ENCODE data around the gene LRRTM4.

Gene LRRTM4

DNA sequence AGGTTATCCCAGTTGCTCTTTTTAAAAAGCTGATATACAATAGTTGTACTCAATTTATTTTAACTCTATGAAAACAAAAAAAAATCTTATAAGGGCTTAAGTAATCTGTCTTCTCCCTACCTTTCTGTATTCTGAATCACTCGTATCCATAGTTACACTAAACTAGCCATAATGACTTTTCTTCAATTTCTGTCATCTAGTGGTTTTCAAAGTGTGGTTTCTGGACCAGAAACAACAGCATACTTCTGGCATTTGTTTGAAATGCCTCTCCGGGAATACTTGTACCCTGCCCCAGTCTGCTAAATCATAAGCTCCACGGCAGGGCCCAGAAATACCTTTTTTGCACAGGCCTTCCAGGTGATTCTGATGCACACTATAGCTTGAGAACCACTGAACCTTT, 253.6 kb downstream of the LRRTM4 start:
- H3K4me3 ChIP-seq (ENCODE audit: low read depth, low read length) = no peak overlapping the region
- TF ChIP-seq, protein P1, sequence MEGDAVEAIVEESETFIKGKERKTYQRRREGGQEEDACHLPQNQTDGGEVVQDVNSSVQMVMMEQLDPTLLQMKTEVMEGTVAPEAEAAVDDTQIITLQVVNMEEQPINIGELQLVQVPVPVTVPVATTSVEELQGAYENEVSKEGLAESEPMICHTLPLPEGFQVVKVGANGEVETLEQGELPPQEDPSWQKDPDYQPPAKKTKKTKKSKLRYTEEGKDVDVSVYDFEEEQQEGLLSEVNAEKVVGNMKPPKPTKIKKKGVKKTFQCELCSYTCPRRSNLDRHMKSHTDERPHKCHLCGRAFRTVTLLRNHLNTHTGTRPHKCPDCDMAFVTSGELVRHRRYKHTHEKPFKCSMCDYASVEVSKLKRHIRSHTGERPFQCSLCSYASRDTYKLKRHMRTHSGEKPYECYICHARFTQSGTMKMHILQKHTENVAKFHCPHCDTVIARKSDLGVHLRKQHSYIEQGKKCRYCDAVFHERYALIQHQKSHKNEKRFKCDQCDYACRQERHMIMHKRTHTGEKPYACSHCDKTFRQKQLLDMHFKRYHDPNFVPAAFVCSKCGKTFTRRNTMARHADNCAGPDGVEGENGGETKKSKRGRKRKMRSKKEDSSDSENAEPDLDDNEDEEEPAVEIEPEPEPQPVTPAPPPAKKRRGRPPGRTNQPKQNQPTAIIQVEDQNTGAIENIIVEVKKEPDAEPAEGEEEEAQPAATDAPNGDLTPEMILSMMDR (IDR thresholded peaks at IDR 0.05; ENCODE audit: insufficient read depth, low read depth, low read length, missing control alignments) = no peak
- DNase-seq (ENCODE audit: low read depth) = no peak

DNA sequence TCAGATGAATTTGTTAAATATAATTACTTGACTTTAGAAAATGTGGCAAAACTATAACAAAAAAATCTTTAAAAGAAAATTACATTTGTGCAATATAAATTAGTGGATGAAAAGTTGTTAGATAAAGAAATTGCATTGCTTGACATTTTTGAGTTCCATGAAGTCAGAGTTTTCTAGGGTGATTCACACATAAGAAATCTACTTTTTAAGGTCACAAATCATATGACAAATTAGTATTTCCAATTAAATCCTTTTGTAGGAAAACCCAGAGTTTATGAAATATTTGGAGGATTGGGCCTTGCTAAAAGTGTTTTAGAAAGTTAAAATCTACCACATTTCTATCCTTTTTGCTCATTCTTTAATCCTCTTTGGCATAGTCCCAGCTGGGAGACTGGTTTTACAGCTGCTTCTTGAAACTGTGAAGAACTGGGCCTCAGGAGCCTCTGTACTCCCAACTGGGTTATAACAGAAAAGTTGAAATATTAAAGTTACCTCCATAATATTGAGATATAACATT, 289.2 kb downstream of the LRRTM4 start:
- no peak for DNase-seq (ENCODE audit: low read depth)
- TF ChIP-seq, protein P1 (IDR thresholded peaks at IDR 0.05; ENCODE audit: insufficient read depth, low read depth, low read length, missing control alignments) = no peak

DNA sequence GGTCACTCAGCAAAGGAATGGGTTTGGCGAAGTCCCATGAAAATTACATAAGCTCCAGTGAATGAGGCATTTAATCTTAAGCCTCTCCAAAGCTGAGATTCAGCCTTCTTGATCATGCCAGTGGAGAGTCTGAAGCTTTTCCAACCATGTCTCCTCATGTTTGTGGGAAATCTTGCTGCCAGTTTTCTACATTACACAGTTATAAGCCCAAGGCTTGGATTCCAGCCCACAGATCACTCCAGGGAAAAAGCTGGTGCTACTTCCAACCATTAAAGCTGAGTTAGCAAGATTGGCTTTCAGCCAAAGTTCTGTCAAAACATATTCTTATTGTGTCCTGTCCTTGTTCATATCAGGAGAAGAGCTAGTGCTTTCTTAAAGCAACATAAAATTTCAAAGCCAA, 293.8 kb downstream of the LRRTM4 start:
- no peak for DNase-seq (ENCODE audit: low read depth)
- H3K4me3 ChIP-seq (ENCODE audit: low read depth, low read length) = no peak overlapping the region
- TF ChIP-seq, protein P1 (IDR thresholded peaks at IDR 0.05; ENCODE audit: insufficient read depth, low read depth, low read length, missing control alignments) = no peak

More for the DNA sequence above, 289.2 kb downstream of the LRRTM4 start:
- H3K4me3 ChIP-seq (ENCODE audit: low read depth, low read length) = no peak overlapping the region

DNA sequence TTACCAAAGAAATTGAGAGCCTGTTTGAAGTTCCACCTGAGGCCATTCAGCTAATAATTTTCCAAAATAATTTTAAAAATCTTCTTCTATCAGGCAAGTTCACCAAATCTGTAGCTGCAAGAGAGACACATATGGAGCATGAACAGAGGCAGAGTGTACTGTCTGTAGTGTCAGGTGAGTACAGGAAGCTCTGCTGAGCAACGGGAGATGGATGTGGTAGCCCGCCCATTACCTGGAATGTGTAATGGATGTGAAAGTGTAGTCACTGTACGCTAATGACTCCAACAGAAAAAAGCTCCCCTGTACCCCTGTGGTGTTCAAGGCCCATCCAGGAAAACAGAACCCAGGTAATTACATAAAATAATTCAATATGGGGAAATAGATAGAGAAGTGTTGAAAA, 311.5 kb downstream of the LRRTM4 start:
- TF ChIP-seq, protein P1 (IDR thresholded peaks at IDR 0.05; ENCODE audit: insufficient read depth, low read depth, low read length, missing control alignments) = no peak
- no peak for DNase-seq (ENCODE audit: low read depth)
- H3K4me3 ChIP-seq (ENCODE audit: low read depth, low read length) = no peak overlapping the region

DNA sequence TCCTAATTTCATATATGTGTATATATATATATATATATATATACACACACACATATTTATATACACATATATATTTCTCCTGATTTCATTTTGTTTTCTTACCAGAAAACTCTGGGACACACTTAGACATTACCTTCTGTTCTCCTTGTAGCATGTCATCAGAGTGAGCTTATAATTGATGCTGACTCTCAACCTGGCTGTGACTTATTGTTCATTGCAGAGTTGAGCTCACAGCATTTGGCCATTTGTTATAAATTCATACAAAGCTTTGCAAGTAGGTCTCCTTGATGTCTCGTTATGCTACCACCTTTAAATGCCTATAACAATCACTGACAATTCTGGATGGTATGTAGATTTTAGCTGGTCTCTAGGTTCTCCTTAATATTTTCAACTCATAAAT, 314.8 kb downstream of the LRRTM4 start:
- DNase-seq (ENCODE audit: low read depth) = no peak

DNA sequence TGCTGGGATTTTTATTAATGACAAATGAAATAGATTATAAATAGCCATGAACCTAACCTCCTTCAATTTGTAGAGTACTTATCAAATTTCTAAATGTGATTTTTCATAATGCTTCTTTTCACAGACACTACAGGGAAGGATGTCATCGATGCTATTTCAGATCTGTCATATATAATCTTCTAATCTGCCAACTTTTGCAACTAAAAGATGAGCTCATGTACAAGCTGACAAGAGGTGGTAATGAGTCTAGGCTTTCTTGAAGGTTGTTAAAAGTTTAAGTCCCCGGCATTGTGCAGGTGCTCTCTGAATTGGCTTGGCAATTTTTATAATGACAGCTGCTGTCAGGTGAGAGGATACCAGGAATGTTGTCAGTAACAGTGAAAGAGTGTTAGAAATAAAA, 320.4 kb downstream of the LRRTM4 start:
- TF ChIP-seq, protein P1 (IDR thresholded peaks at IDR 0.05; ENCODE audit: insufficient read depth, low read depth, low read length, missing control alignments) = no peak
- DNase-seq (ENCODE audit: low read depth) = no peak
- H3K4me3 ChIP-seq (ENCODE audit: low read depth, low read length) = no peak overlapping the region

More for the DNA sequence above, 314.8 kb downstream of the LRRTM4 start:
- no peak overlapping the region for H3K4me3 ChIP-seq (ENCODE audit: low read depth, low read length)
- TF ChIP-seq, protein P1 (IDR thresholded peaks at IDR 0.05; ENCODE audit: insufficient read depth, low read depth, low read length, missing control alignments) = no peak

DNA sequence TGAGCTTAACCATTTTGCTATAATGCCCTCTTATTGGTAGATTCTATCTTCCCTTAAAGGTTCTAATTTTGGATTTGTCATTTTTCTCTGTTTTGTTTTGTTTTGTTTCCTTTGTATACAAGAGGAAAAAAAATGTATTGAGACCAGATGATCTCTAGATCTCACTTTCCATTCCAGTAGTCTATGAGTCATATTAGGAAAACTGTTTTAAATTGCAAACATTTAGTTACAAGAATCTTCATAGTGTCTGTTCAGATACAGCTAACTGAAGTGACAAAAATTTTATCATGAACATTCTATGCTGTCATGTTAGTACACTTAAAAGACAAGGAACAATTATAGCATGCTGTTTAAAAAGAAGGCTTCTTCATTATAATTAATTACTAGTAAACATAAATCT, 322.8 kb downstream of the LRRTM4 start:
- H3K4me3 ChIP-seq (ENCODE audit: low read depth, low read length) = no peak overlapping the region
- TF ChIP-seq, protein P1 (IDR thresholded peaks at IDR 0.05; ENCODE audit: insufficient read depth, low read depth, low read length, missing control alignments) = no peak
- DNase-seq (ENCODE audit: low read depth) = no peak
